HCT116 (cell line): ENCODE measurements around the gene SLC22A4. TPM values are rescaled to one million over a fixed set of nuclear protein-coding genes. Genes with fewer than 3 reads are reported as not detected.
A peak's percentile ranks its signal among the peaks of the same experiment; 100 is the strongest.

Experiments used
- ATAC-seq: fragments of 200-7000 bp; cut with Tn5 transposase; 2 replicates; pipeline ENCODE4 v1.9.1; 2020; ENCODE audit warnings: mild to moderate bottlenecking, moderate library complexity
- BruUV-seq: library from RNA; stranded (reverse); fragments of 400-500 nt; replicated peaks from 2 replicates; lab custom pipeline; 2021; lab: Mats Ljungman, UMichigan
- CTCF ChIA-PET: fragments of 300-600 bp; sonication (Branson Sonifier 250); formaldehyde crosslinking; loops from one replicate; lab custom pipeline; 2021; ENCODE audit warnings: antibody characterized with exemption; lab: Charles Lee
- POLR2A ChIA-PET: fragments of 300-600, 350-600 bp; sonication (Branson Sonifier 250); formaldehyde crosslinking; loops from one replicate; lab custom pipeline; 2021; ENCODE audit warnings: antibody characterized with exemption; lab: Charles Lee
- RAD21 ChIA-PET, 2 experiments: fragments of 300-600 bp; sonication (Branson Sonifier 250); formaldehyde crosslinking; loops; one replicate each; lab custom pipeline; 2023; ENCODE audit warnings: low total read pairs in 2 of 2; ENCODE audit not compliant: uncharacterized antibody in 2 of 2, unreplicated experiment in 2 of 2, low non-redundant PET in 1 of 2; lab: Charles Lee
- DNase-seq: peaks from one replicate; pipeline ENCODE4 v3.0.0-alpha.2; 2010; ENCODE audit warnings: low read depth, low spot score
- H2AFZ ChIP-seq: fragments of 200-600 bp; shearing (Covaris generic), sonication (generic); 2 replicates; pipeline ENCODE4 v1.6.1; 2017; ENCODE audit warnings: low read depth, mixed run types, mixed read lengths, antibody characterized with exemption, low read length; ENCODE audit not compliant: poor library complexity, severe bottlenecking
- H3K27ac ChIP-seq: 2 replicates; pipeline ENCODE4 v1.5.1; 2012; ENCODE audit warnings: low read depth, low read length
- H3K27me3 ChIP-seq: fragments of 200-600 bp; sonication (generic); 2 replicates; pipeline ENCODE4 v1.6.1; 2016; ENCODE audit warnings: mixed run types, low read length, mixed read lengths; ENCODE audit not compliant: insufficient read depth
- H3K36me3 ChIP-seq, 2 experiments: fragments of 200-500 bp in 1 of 2; fragments of 200-600 bp in 1 of 2; sonication (Bioruptor generic) in 1 of 2; sonication (generic) in 1 of 2; 2 replicates each; pipeline versions ENCODE4 v1.5.1 to v1.6.1; 2014 to 2016; ENCODE audit warnings: low read length in 2 of 2, inconsistent platforms in 1 of 2, mixed read lengths in 1 of 2, mixed run types in 1 of 2; ENCODE audit not compliant: insufficient read depth in 2 of 2, control insufficient read depth in 1 of 2
- H3K4me1 ChIP-seq, 2 experiments: fragments of 200-600 bp in 1 of 2; sonication (generic) in 1 of 2; 2 replicates each; pipeline versions ENCODE4 v1.5.1 to v1.6.1; 2012 to 2017; ENCODE audit warnings: low read length in 2 of 2, inconsistent platforms in 1 of 2, mild to moderate bottlenecking in 1 of 2, mixed read lengths in 1 of 2, mixed run types in 1 of 2, moderate library complexity in 1 of 2; ENCODE audit not compliant: insufficient read depth in 2 of 2, control insufficient read depth in 1 of 2
- H3K4me2 ChIP-seq: fragments of 200-600 bp; sonication (generic); 2 replicates; pipeline ENCODE4 v1.6.1; 2017; ENCODE audit warnings: mixed run types, low read length, mixed read lengths
- H3K4me3 ChIP-seq, 2 experiments: fragments of 200-600 bp in 1 of 2; sonication (generic) in 1 of 2; replicated peaks in 1 of 2; 2 replicates each; pipeline ENCODE4 v1.5.1; 2011 to 2016; ENCODE audit warnings: low read length in 2 of 2, control low read depth in 1 of 2, low read depth in 1 of 2, mild to moderate bottlenecking in 1 of 2, mixed read lengths in 1 of 2, mixed run types in 1 of 2
- H3K79me2 ChIP-seq: fragments of 200-600 bp; sonication (generic); 2 replicates; pipeline ENCODE4 v1.6.1; 2017; ENCODE audit warnings: mild to moderate bottlenecking, mixed run types, low read length, moderate library complexity, mixed read lengths; ENCODE audit not compliant: insufficient read depth
- H3K9ac ChIP-seq: fragments of 200-600 bp; sonication (generic); 2 replicates; pipeline ENCODE4 v1.6.1; 2016; ENCODE audit warnings: low read length, mixed read lengths
- H3K9me2 ChIP-seq: fragments of 200-600 bp; sonication (generic), shearing (Covaris generic); 2 replicates; pipeline ENCODE4 v1.6.1; 2017; ENCODE audit warnings: mixed run types, mild to moderate bottlenecking, moderate library complexity; ENCODE audit not compliant: insufficient read depth
- H3K9me3 ChIP-seq, 2 experiments: fragments of 200-500 bp in 1 of 2; fragments of 200-600 bp in 1 of 2; sonication (Bioruptor generic) in 1 of 2; sonication (generic) in 1 of 2; 2 replicates each; pipeline ENCODE4 v1.6.1; 2014 to 2017; ENCODE audit warnings: low read length in 2 of 2, mixed read lengths in 2 of 2, inconsistent platforms in 1 of 2, low read depth in 1 of 2, mild to moderate bottlenecking in 1 of 2, mixed run types in 1 of 2, moderate library complexity in 1 of 2; ENCODE audit not compliant: control insufficient read depth in 1 of 2, insufficient read depth in 1 of 2
- H4K20me1 ChIP-seq: fragments of 200-600 bp; sonication (generic), shearing (Covaris generic); 2 replicates; pipeline ENCODE4 v1.6.1; 2017; ENCODE audit warnings: mixed run types, mild to moderate bottlenecking, moderate library complexity; ENCODE audit not compliant: insufficient read depth
- ATF3 ChIP-seq: IDR thresholded peaks from 2 replicates; pipeline ENCODE4 v1.6.1; 2012
- CBX3 ChIP-seq: IDR thresholded peaks from 2 replicates; pipeline ENCODE4 v1.6.1; 2012; ENCODE audit warnings: low read depth
- EGR1 ChIP-seq: IDR thresholded peaks from 2 replicates; pipeline ENCODE4 v1.6.1; 2012; ENCODE audit warnings: low read depth
- ELF1 ChIP-seq: IDR thresholded peaks from 2 replicates; pipeline ENCODE4 v1.6.1; 2012; ENCODE audit warnings: low read depth, borderline replicate concordance
- EZH2 ChIP-seq: fragments of 200-600 bp; sonication (generic); IDR thresholded peaks from 2 replicates; pipeline ENCODE4 v1.6.1; 2017; ENCODE audit warnings: antibody characterized with exemption, mixed run types
- EZH2phosphoT487 ChIP-seq: fragments of 200-600 bp; IDR thresholded peaks from 2 replicates; pipeline ENCODE4 v1.6.1; 2018; ENCODE audit warnings: antibody characterized with exemption, borderline replicate concordance
- FOSL1 ChIP-seq: IDR thresholded peaks from 2 replicates; pipeline ENCODE4 v1.6.1; 2012; ENCODE audit warnings: low read depth
- JUND ChIP-seq: IDR thresholded peaks from 2 replicates; pipeline ENCODE4 v1.6.1; 2012
- MAX ChIP-seq: IDR thresholded peaks from 2 replicates; pipeline ENCODE4 v1.6.1; 2012
- POLR2A ChIP-seq: IDR thresholded peaks from 2 replicates; pipeline ENCODE4 v1.7.0; 2011; ENCODE audit warnings: borderline replicate concordance; ENCODE audit not compliant: insufficient read depth, insufficient read length; ENCODE audit errors: extremely low read depth
- POLR2AphosphoS5 ChIP-seq: IDR thresholded peaks from 2 replicates; pipeline ENCODE4 v1.6.1; 2011; ENCODE audit warnings: mild to moderate bottlenecking, low read depth, low read length, moderate library complexity
- SIN3A ChIP-seq: IDR thresholded peaks from 2 replicates; pipeline ENCODE4 v1.6.1; 2012; ENCODE audit warnings: low read depth
- SP1 ChIP-seq: IDR thresholded peaks from 2 replicates; pipeline ENCODE4 v1.6.1; 2012; ENCODE audit warnings: low read depth
- SRF ChIP-seq: IDR thresholded peaks from 2 replicates; pipeline ENCODE4 v1.6.1; 2012; ENCODE audit warnings: low read depth
- YY1 ChIP-seq: IDR thresholded peaks from 2 replicates; pipeline ENCODE4 v1.6.1; 2011; ENCODE audit warnings: low read length, low read depth, moderate library complexity, mild to moderate bottlenecking; ENCODE audit not compliant: insufficient replicate concordance; ENCODE audit errors: extremely low read depth
- ZFX ChIP-seq: fragments of 450-650 bp; IDR thresholded peaks from 2 replicates; pipeline ENCODE4 v1.6.1; 2017
- ZNF274 ChIP-seq: fragments of 200-500 bp; sonication (Bioruptor generic); IDR thresholded peaks from 2 replicates; pipeline ENCODE4 v1.6.1; 2014; ENCODE audit warnings: mild to moderate bottlenecking, low read depth, low read length, inconsistent platforms
- intact Hi-C: fragments of 100-400 bp; cut with micrococcal nuclease; formaldehyde crosslinking; loops from 2 replicates; pipeline ENCODE4 v1.10.0; 2022
- total RNA-seq: library from RNA; stranded (reverse); gene quantifications from one replicate; pipeline ENCODE4 v1.2.1, GENCODE V29; 2021; ENCODE audit not compliant: unreplicated experiment

SLC22A4 gene
- total RNA-seq, 1 experiment from 2014 or later = 0.59 TPM

- POLR2A ChIA-PET = no interaction called here
- no peak overlapping the region for H3K4me3 ChIP-seq
- no peak overlapping the region for H2AFZ ChIP-seq
- no peaks in the 10 kb centered on the region for H3K36me3 ChIP-seq
- H3K9me2 ChIP-seq = no peaks in the 10 kb centered on the region
- no peak overlapping the region for H3K4me2 ChIP-seq
- H3K4me1 ChIP-seq = peaks cover 14 to 37% of the 10 kb centered on the region in 2 experiments
- ATAC-seq (no peak), DNase-seq (no peak)
- H3K27ac ChIP-seq = no peak overlapping the region
- no peak for TF ChIP-seq YY1
- TF ChIP-seq ZFX = no peak
- TF ChIP-seq ELF1 = no peak
- no peak for TF ChIP-seq EGR1
- no peak for TF ChIP-seq MAX
- TF ChIP-seq POLR2AphosphoS5 = no peak
- no peak for TF ChIP-seq ATF3
- no peak for TF ChIP-seq POLR2A
- RAD21 ChIA-PET = no interaction called here
- no peak overlapping the region for H3K9ac ChIP-seq
- intact Hi-C loops = loop anchor here (10.0 kb wide), 1 partner anchor 198 kb away; the partner anchor contains the start of gene IRF1
- no peaks in the 10 kb centered on the region for H3K79me2 ChIP-seq
- H3K27me3 ChIP-seq = no peaks in the 10 kb centered on the region
- CTCF ChIA-PET = interaction anchor here (1.2 kb wide), 1 partner anchor 58 kb away, joined by 3 read pairs; no protein-coding TSS in a partner anchor
- H4K20me1 ChIP-seq = no peaks in the 10 kb centered on the region
- no peaks in the 10 kb centered on the region for H3K9me3 ChIP-seq
- BruUV-seq = TSS peak; percentile 24
These were observed 2.3 kb downstream of the SLC22A4 start for GRCh38 chr5:132296412-132297016.

- TF ChIP-seq ZNF274 = no peak
- no peak for TF ChIP-seq EZH2
- TF ChIP-seq SIN3A = no peak
- TF ChIP-seq JUND = no peak
- TF ChIP-seq YY1 = no peak
- TF ChIP-seq SRF = no peak
- TF ChIP-seq POLR2A = no peak
- TF ChIP-seq FOSL1 = no peak
- no peak for TF ChIP-seq ATF3
- no peak for TF ChIP-seq EZH2phosphoT487
- TF ChIP-seq POLR2AphosphoS5 = no peak
- no peak for TF ChIP-seq CBX3
- no peak for TF ChIP-seq SP1
- Histone ChIP-seq H3K27me3 (no peaks in the 10 kb centered on the region), H3K9me2 (no peaks in the 10 kb centered on the region), H3K4me2 (no peak overlapping the region), H3K27ac (no peak overlapping the region), H3K9me3 (no peaks in the 10 kb centered on the region), H4K20me1 (no peaks in the 10 kb centered on the region), H2AFZ (no peak overlapping the region), H3K79me2 (no peaks in the 10 kb centered on the region), H3K9ac (no peak overlapping the region), H3K36me3 (no peaks in the 10 kb centered on the region), H3K4me1 (peaks cover 14 to 37% of the 10 kb centered on the region in 2 experiments), H3K4me3 (no peak overlapping the region)
- ChIA-PET RAD21 (no interaction called here), POLR2A (no interaction called here), CTCF (no interaction called here)
- intact Hi-C loops = loop anchor here (10.0 kb wide), 1 partner anchor 197 kb away; the partner anchor contains the start of gene IRF1
- no peak for ATAC-seq
- no peak for DNase-seq
- BruUV-seq = no TSS peak
These were observed 3.2 kb downstream of the SLC22A4 start for GRCh38 chr5:132297211-132297940.
